PC-9 (cell line): Measurements from ENCODE around the gene FGF11. TPM values are rescaled to one million over a fixed set of nuclear protein-coding genes. Genes with fewer than 3 reads are reported as not detected.

ENCODE experiments used
- BruUV-seq: library from RNA; stranded (reverse); fragments of 400-500 nt; replicated peaks from 2 replicates; lab custom pipeline; 2021; lab: Mats Ljungman, UMichigan
- CTCF ChIA-PET: fragments of 300-600 bp; sonication (Branson Sonifier 250); formaldehyde crosslinking; loops from one replicate; lab custom pipeline; 2022; ENCODE audit warnings: antibody characterized with exemption; lab: Charles Lee
- POLR2A ChIA-PET: fragments of 300-600 bp; sonication (Branson Sonifier 250); formaldehyde crosslinking; loops from one replicate; lab custom pipeline; 2022; ENCODE audit warnings: antibody characterized with exemption; ENCODE audit not compliant: unreplicated experiment; lab: Charles Lee
- DNase-seq, 2 experiments: peaks; one replicate each; pipeline versions ENCODE4 v3.0.0 to v3.0.0-alpha.2; 2015 to 2022; ENCODE audit warnings: mixed read lengths in 1 of 2
- H2AFZ ChIP-seq: fragments of 200-600 bp; sonication (generic); 2 replicates; pipeline ENCODE4 v1.8.1; 2017; ENCODE audit warnings: antibody characterized with exemption
- H3F3A ChIP-seq: fragments of 200-600 bp; sonication (generic); 2 replicates; pipeline ENCODE4 v1.8.1; 2017; ENCODE audit warnings: antibody characterized with exemption, mild to moderate bottlenecking, low read depth; ENCODE audit not compliant: insufficient read depth
- H3K27ac ChIP-seq: fragments of 200-600 bp; sonication (generic); 2 replicates; pipeline ENCODE4 v1.6.1; 2016; ENCODE audit warnings: mixed run types
- H3K27me3 ChIP-seq: fragments of 200-600 bp; sonication (generic); 2 replicates; pipeline ENCODE4 v1.6.1; 2016; ENCODE audit warnings: low read depth, mixed run types; ENCODE audit not compliant: insufficient read depth
- H3K36me3 ChIP-seq: fragments of 200-600 bp; sonication (generic); 2 replicates; pipeline ENCODE4 v1.6.1; 2016; ENCODE audit warnings: low read depth, mixed run types
- H3K4me1 ChIP-seq: fragments of 200-600 bp; sonication (generic); replicated peaks from 2 replicates; pipeline ENCODE4 v1.6.1; 2016; ENCODE audit warnings: mixed run types; ENCODE audit not compliant: insufficient read depth
- H3K4me2 ChIP-seq: fragments of 200-600 bp; sonication (generic); 2 replicates; pipeline ENCODE4 v1.6.1; 2017; ENCODE audit warnings: mixed run types
- H3K4me3 ChIP-seq: fragments of 200-600 bp; sonication (generic); 2 replicates; pipeline ENCODE4 v1.6.1; 2016; ENCODE audit warnings: mixed run types
- H3K79me2 ChIP-seq: fragments of 200-600 bp; sonication (generic); 2 replicates; pipeline ENCODE4 v1.6.1; 2017; ENCODE audit warnings: low read depth, mixed run types
- H3K9me2 ChIP-seq: fragments of 200-600 bp; sonication (generic); 2 replicates; pipeline ENCODE4 v1.8.1; 2017; ENCODE audit warnings: mild to moderate bottlenecking; ENCODE audit not compliant: insufficient read depth
- H3K9me3 ChIP-seq: fragments of 200-600 bp; sonication (generic); 2 replicates; pipeline ENCODE4 v1.8.1; 2016; ENCODE audit warnings: low read depth; ENCODE audit not compliant: insufficient read depth
- H4K20me1 ChIP-seq: fragments of 200-600 bp; sonication (generic); 2 replicates; pipeline ENCODE4 v1.8.1; 2017; ENCODE audit not compliant: insufficient read depth
- EZH2 ChIP-seq: fragments of 200-600 bp; sonication (generic); IDR thresholded peaks from 2 replicates; pipeline ENCODE4 v1.8.0; 2017; ENCODE audit warnings: antibody characterized with exemption, low read depth
- intact Hi-C: fragments of 100-400 bp; cut with micrococcal nuclease; formaldehyde crosslinking; loops from one replicate; pipeline ENCODE4 v1.10.0; 2022; ENCODE audit not compliant: unreplicated experiment
- total RNA-seq: library from RNA; stranded (reverse); gene quantifications from 2 replicates; pipeline ENCODE4 v1.2.3, GENCODE V29; 2021
- TF ChIP-seq, protein P1 (sequence below): fragments of 200-600 bp; sonication (generic); conservative IDR thresholded peaks from 2 replicates; pipeline ENCODE4 v1.6.1; 2017; ENCODE audit warnings: mixed run types, antibody characterized with exemption, mild to moderate bottlenecking, moderate library complexity

Gene FGF11
- total RNA-seq, 1 experiment from 2014 or later = 23.2 TPM

DNA sequence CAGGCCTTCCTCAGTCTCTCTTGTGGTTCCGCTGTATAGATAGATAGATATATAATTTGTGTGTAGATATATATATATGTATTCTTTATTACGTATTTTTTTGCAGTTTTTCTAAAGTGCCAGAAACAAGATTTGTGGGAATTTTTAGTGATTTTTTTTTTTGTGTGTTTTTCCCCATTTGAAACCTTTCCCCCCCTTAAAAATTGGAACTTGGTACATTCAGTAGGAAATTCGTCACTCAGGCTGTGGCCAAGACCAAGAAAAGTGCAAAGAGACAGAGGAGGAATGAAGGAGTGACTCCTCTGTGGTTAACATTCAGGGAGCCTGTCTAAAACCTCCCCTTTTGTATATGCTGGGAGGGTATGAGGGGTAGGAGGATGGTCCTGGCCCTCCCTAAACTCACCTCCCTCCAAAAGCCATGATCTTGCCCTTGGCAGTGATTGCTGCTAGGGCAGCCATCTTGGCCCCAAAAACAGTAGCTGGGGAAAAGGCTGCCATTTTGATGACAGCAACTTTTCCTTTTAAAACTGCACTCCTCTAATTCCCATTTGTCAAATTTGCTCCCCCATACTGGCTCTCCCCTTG is 20.7 kb downstream of the FGF11 start:
- peaks cover 7% of the 10 kb centered on the region; the same call in 1 of the 2 replicates for H3F3A ChIP-seq
- no peaks in the 10 kb centered on the region for H3K9me3 ChIP-seq
- no peaks in the 10 kb centered on the region for H3K27me3 ChIP-seq
- no peak overlapping the region for H2AFZ ChIP-seq
- ChIA-PET CTCF (no interaction called here), POLR2A (no interaction called here)
- BruUV-seq = no TSS peak
- no peaks in the 10 kb centered on the region for H3K36me3 ChIP-seq
- no peak overlapping the region for H3K27ac ChIP-seq
- H3K9me2 ChIP-seq = no peaks in the 10 kb centered on the region
- no peaks in the 10 kb centered on the region for H3K79me2 ChIP-seq
- no peaks in the 10 kb centered on the region for H4K20me1 ChIP-seq
- TF ChIP-seq EZH2 = no peak
- TF ChIP-seq, protein P1, sequence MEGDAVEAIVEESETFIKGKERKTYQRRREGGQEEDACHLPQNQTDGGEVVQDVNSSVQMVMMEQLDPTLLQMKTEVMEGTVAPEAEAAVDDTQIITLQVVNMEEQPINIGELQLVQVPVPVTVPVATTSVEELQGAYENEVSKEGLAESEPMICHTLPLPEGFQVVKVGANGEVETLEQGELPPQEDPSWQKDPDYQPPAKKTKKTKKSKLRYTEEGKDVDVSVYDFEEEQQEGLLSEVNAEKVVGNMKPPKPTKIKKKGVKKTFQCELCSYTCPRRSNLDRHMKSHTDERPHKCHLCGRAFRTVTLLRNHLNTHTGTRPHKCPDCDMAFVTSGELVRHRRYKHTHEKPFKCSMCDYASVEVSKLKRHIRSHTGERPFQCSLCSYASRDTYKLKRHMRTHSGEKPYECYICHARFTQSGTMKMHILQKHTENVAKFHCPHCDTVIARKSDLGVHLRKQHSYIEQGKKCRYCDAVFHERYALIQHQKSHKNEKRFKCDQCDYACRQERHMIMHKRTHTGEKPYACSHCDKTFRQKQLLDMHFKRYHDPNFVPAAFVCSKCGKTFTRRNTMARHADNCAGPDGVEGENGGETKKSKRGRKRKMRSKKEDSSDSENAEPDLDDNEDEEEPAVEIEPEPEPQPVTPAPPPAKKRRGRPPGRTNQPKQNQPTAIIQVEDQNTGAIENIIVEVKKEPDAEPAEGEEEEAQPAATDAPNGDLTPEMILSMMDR = no peak
- H3K4me3 ChIP-seq = no peak overlapping the region
- H3K4me2 ChIP-seq = no peak overlapping the region
- intact Hi-C loops = no loop called here
- no peaks in the 10 kb centered on the region for H3K4me1 ChIP-seq
- DNase-seq = no peak

DNA sequence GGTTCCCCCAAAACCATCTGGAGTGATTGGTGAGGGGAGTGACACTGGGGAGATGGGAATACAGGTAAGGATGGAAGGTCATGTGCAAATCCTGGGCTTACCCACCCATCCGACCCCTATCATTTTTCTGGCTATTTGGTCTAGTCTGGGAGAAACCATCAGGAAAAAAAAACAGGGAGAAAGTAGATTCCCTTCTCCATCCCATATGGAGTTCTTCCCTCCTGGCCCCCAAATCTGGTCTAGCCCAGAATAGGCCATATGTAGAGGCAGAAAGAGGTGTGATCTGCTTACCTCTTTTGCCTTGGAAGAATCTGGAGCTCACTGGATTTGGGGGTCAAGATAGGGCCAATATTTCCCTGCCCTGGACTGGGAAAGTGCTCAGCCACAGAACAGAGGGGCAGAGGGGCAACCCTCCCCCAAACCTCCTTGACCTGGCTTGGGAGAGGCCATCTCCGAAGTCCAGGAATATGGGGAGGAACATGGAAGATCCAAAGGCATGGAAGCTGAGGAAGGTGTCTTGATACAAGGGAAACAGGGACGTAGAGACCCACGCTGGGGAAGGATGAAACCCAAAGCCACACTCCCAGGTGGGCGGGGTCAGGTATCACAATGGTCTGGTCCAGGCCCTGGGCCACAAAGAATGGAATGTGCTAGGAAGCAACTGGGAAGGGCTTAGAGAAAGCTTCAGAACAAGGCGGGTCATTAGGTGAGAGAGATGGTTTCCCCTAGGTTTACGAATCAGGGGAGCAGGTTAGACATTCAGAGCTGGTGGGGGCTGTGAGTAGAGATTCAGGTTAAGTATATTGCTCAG is 21.7 kb downstream of the FGF11 start:
- no peaks in the 10 kb centered on the region for H3K9me3 ChIP-seq
- DNase-seq = no peak
- H3K27me3 ChIP-seq = no peaks in the 10 kb centered on the region
- H3K79me2 ChIP-seq = no peaks in the 10 kb centered on the region
- no peak for TF ChIP-seq EZH2
- TF ChIP-seq, protein P1 = no peak
- H3K4me1 ChIP-seq = no peaks in the 10 kb centered on the region
- ChIA-PET CTCF (interaction anchor here (0.6 kb wide), 2 partner anchors 92 to 219 kb away, joined by 3 read pairs; no protein-coding TSS in a partner anchor), POLR2A (no interaction called here)
- TSS peak; percentile 3 for BruUV-seq
- no peak overlapping the region for H3K27ac ChIP-seq
- no peaks in the 10 kb centered on the region for H3K36me3 ChIP-seq
- no peak overlapping the region for H3K4me3 ChIP-seq
- no peak overlapping the region for H3K4me2 ChIP-seq
- no peaks in the 10 kb centered on the region for H3K9me2 ChIP-seq
- H3F3A ChIP-seq = peaks cover 7% of the 10 kb centered on the region; the same call in 1 of the 2 replicates
- H2AFZ ChIP-seq = no peak overlapping the region
- no peaks in the 10 kb centered on the region for H4K20me1 ChIP-seq
- intact Hi-C loops = no loop called here

DNA sequence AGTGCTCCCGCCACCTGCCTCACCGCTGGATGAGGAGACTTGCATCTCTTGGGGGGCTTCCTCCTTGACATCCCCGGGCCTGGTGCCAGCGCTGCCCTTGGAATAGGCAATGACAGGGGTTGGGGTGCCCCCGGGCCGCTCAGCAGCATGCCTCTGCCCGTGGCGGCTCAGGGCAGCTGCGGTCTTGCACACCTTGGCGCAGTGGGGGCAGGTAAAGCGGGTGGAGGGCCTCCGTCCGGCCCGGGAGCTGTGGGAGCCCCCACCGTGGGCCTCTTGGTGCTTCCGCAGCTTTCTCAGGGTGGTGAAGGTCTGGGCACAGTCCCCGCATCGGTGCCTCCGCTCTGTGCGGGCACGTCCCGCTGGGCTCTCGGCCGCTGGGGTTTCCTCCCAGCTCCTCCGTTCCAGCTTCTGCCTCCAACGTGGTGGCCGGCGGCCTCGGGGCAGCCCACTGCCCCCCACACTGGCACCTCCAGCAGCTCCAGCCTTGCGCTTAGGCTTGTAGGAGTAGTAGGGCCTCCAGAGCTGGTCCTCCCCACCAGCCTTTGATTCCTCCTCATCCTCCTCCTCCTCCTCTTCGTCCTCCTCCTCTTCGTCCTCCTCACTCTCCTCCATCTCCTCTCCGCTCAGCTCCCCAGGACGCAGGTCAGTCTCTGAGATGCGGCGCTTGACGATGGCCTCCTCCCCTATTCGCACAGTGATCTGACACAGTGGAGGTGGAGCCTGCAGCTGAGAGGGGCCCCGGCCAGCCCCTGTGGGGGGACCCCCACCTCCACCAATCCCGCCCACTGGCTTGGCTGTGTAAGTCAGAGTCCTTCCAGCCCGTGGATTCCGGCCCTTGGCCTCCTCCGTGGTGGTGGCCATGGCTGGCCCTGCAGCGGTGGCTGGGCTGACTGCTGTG is 23.4 kb downstream of the FGF11 start:
- Histone ChIP-seq H4K20me1 (no peaks in the 10 kb centered on the region), H3K79me2 (no peaks in the 10 kb centered on the region), H3K9me2 (no peaks in the 10 kb centered on the region), H3K9me3 (no peaks in the 10 kb centered on the region), H3K4me2 (no peak overlapping the region), H3K27me3 (no peaks in the 10 kb centered on the region), H3K27ac (no peak overlapping the region), H3K4me3 (no peak overlapping the region), H3K36me3 (no peaks in the 10 kb centered on the region), H2AFZ (no peak overlapping the region), H3K4me1 (no peaks in the 10 kb centered on the region), H3F3A (no peaks in the 10 kb centered on the region)
- ChIA-PET CTCF (no interaction called here), POLR2A (interaction anchor here (0.5 kb wide), 1 partner anchor 18 kb away, joined by 8 read pairs; no protein-coding TSS in a partner anchor)
- no TSS peak for BruUV-seq
- no peak for TF ChIP-seq EZH2
- TF ChIP-seq, protein P1 = no peak
- intact Hi-C loops = no loop called here
- no peak for DNase-seq
